ENCODE measurements around the gene PTRHD1. TPM values are rescaled to one million over a fixed set of nuclear protein-coding genes. Genes with fewer than 3 reads are reported as not detected.

PTRHD1 gene
- total and polyA plus RNA-seq, 10 of the 15 experiments (the other 5 are each of a cell fraction or from before 2014, with no cell fraction given) = 15.9 to 64.2 (median 45.0) TPM

GRCh38 chr2:24832073-24832461 lies 38.9 kb upstream of the PTRHD1 start (continued):
- no peak for TF ChIP-seq ZNF687 (IDR thresholded peaks at IDR 0.05)
- TF ChIP-seq RAD21 (IDR thresholded peaks at IDR 0.05; ENCODE audit: insufficient read depth, low read depth, low read length) = no peak
- TF ChIP-seq SP1 (IDR thresholded peaks at IDR 0.05; ENCODE audit: low read depth, low read length) = no peak
- TF ChIP-seq FOXM1 (IDR thresholded peaks at IDR 0.05; ENCODE audit: low read depth, low read length) = no peak

GRCh38 chr2:24831221-24832072 lies 38.3 kb upstream of the PTRHD1 start:
- in situ Hi-C loops (cut with MboI) = no loop called here
- Histone ChIP-seq H3K4me1 (ENCODE audit: control insufficient read depth, insufficient read depth, low read length) (no peaks in the 10 kb centered on the region; the same call in 1 of the 2 replicates), H3K36me3 (ENCODE audit: control insufficient read depth in 2 of 2, insufficient read depth in 2 of 2, low read length in 1 of 2) (peaks cover 0 to 1% of the 10 kb centered on the region in 2 experiments; a peak in 3 of 4 replicates), H4K20me1 (ENCODE audit: control insufficient read depth, insufficient read depth) (no peaks in the 10 kb centered on the region; the same call in 1 of the 2 replicates), H3K9ac (ENCODE audit: control insufficient read depth, insufficient read depth, low read length) (no peak overlapping the region), H3K79me2 (ENCODE audit: control insufficient read depth, insufficient read depth, low read length) (no peaks in the 10 kb centered on the region), H2AFZ (ENCODE audit: control insufficient read depth, low read depth, low read length) (no peak overlapping the region), H3K4me3 (no peak overlapping the region), H3K4me2 (ENCODE audit: control insufficient read depth, insufficient read depth) (no peak overlapping the region), H3K27ac (ENCODE audit: control insufficient read depth, insufficient read depth) (no peak overlapping the region), H3K27me3 (replicated peaks in 1 of 2; ENCODE audit: control insufficient read depth in 2 of 2, insufficient read depth in 2 of 2, low read length in 1 of 2) (no peaks in the 10 kb centered on the region), H3K9me3 (replicated peaks; ENCODE audit: control insufficient read depth, insufficient read depth, low read length) (no peaks in the 10 kb centered on the region)
- ChIA-PET POLR2A (no interaction called here), CTCF (interaction anchor here (1.7 to 6.7 kb wide), 2 partner anchors 421 to 422 kb away, joined by 6 to 124 read pairs; no protein-coding TSS in a partner anchor), RAD21 (ENCODE audit: unreplicated experiment) (interaction anchor here (1.1 to 1.6 kb wide), 3 partner anchors 218 to 422 kb away, joined by 3 to 5 read pairs (median 4); no protein-coding TSS in a partner anchor), SMC1A (ENCODE audit: uncharacterized antibody, unreplicated experiment) (no interaction called here)
- BruUV-seq (replicated peaks) = no TSS peak
- TF ChIP-seq NFYB (IDR thresholded peaks at IDR 0.05; ENCODE audit: insufficient read depth, low read depth, low read length) (no peak), ZNF217 (IDR thresholded peaks at IDR 0.05) (no peak), SMC3 (IDR thresholded peaks at IDR 0.05; ENCODE audit: borderline replicate concordance, low read length) (no peak), E2F8 (IDR thresholded peaks at IDR 0.05; ENCODE audit: low read depth, partially characterized antibody) (no peak), PRDM15 (CRISPR knock-in tag; IDR thresholded peaks at IDR 0.05) (no peak), SREBF2 (IDR thresholded peaks at IDR 0.05; ENCODE audit: low read length) (no peak), POLR2A (IDR thresholded peaks at IDR 0.05; ENCODE audit: low read depth, low read length) (0 out of 2 replicates have a peak, but pooled peaks have one; percentile 21)
- intact Hi-C loops (cut with micrococcal nuclease; ENCODE audit: unreplicated experiment) = no loop called here
- FAIRE-seq = no peak
- WGBS (ENCODE audit: insufficient coverage, insufficient replicate concordance, low lambda C conversion rate, missing lambda C conversion rate) = 83% methylated on average over 13 of the region's 18 CpGs
- no peak for ATAC-seq
- DNase-seq (ENCODE audit: low read depth, low spot score) = no peak
